B cell (primary cell): ENCODE data around the gene PA2G4. TPM values are rescaled to one million over a fixed set of nuclear protein-coding genes. Genes with fewer than 3 reads are reported as not detected.
"Not testable (repeated sequence)": the region's sequence is repeated elsewhere in the genome, so short reads cannot be mapped to it uniquely, and the experiment has no call there.

Experiments
- ATAC-seq: fragments of 200-7000 bp; cut with Tn5 transposase; one replicate; pipeline ENCODE4 v1.10.0; 2021; ENCODE audit warnings: low read depth, mild to moderate bottlenecking, moderate number of reproducible peaks, moderate library complexity
- CTCF ChIA-PET: fragments of 350-600 bp; sonication (Branson Sonifier 250); formaldehyde crosslinking; loops from one replicate; lab custom pipeline; 2021; ENCODE audit warnings: antibody characterized with exemption, inconsistent platforms; lab: Charles Lee
- POLR2A ChIA-PET: fragments of 350-600 bp; sonication (Branson Sonifier 250); formaldehyde crosslinking; loops from one replicate; lab custom pipeline; 2021; ENCODE audit warnings: antibody characterized with exemption; lab: Charles Lee
- DNase-seq: peaks from one replicate; pipeline ENCODE4 v3.0.0; 2013
- H2AFZ ChIP-seq: 2 replicates; pipeline ENCODE4 v1.6.1; 2012; ENCODE audit warnings: mild to moderate bottlenecking, low read depth, low read length; ENCODE audit not compliant: insufficient read depth, poor library complexity, severe bottlenecking
- H3K27ac ChIP-seq, 2 donors: 1 replicate in 1 of 2; 2 replicates in 1 of 2; pipeline ENCODE4 v1.5.1; 2012 to 2013; ENCODE audit warnings: low read length in 2 of 2, mild to moderate bottlenecking in 2 of 2, moderate library complexity in 1 of 2
- H3K27me3 ChIP-seq, 4 experiments: fragments of 200-600 bp in 1 of 4; sonication (generic) in 1 of 4; replicated peaks in 1 of 4; 1 replicate in 2 of 4; 2 replicates in 2 of 4; pipeline versions ENCODE4 v1.6.1 to v1.7.0; 2013 to 2016; ENCODE audit warnings: low read length in 3 of 4, mild to moderate bottlenecking in 2 of 4, mixed read lengths in 1 of 4, moderate library complexity in 1 of 4; ENCODE audit not compliant: insufficient read depth in 4 of 4, control insufficient read depth in 3 of 4; ENCODE audit errors: control extremely low read depth in 1 of 4
- H3K36me3 ChIP-seq, 2 experiments: replicated peaks in 1 of 2; 1 replicate in 1 of 2; 2 replicates in 1 of 2; pipeline versions ENCODE4 v1.6.1 to v1.7.1; 2013; ENCODE audit warnings: low read length in 1 of 2; ENCODE audit not compliant: insufficient read depth in 2 of 2, control insufficient read depth in 1 of 2; ENCODE audit errors: control extremely low read depth in 1 of 2, extremely low read depth in 1 of 2
- H3K4me1 ChIP-seq, 2 donors: fragments of 200-600 bp in 1 of 2; sonication (generic) in 1 of 2; 1 replicate in 1 of 2; 2 replicates in 1 of 2; pipeline versions ENCODE4 v1.5.1 to v1.6.1; 2013 to 2017; ENCODE audit warnings: low read length in 2 of 2; ENCODE audit not compliant: control insufficient read depth in 2 of 2, insufficient read depth in 2 of 2
- H3K4me2 ChIP-seq: replicated peaks from 2 replicates; pipeline ENCODE3; 2012; ENCODE audit warnings: mild to moderate bottlenecking, low read depth, low read length; ENCODE audit not compliant: poor library complexity, severe bottlenecking
- H3K4me3 ChIP-seq, 5 experiments: fragments of 200-600 bp in 1 of 5; sonication (generic) in 1 of 5; 1 replicate in 3 of 5; 2 replicates in 2 of 5; pipeline versions ENCODE4 v1.5.1 to v1.7.0; 2011 to 2016; ENCODE audit warnings: low read length in 4 of 5, mild to moderate bottlenecking in 4 of 5, low read depth in 2 of 5, control low read depth in 1 of 5, moderate library complexity in 1 of 5; ENCODE audit not compliant: insufficient read depth in 1 of 5; ENCODE audit errors: control extremely low read depth in 1 of 5, extremely low read depth in 1 of 5
- H3K79me2 ChIP-seq: fragments of 200-600 bp; sonication (generic); one replicate; pipeline ENCODE4 v1.6.0; 2016; ENCODE audit warnings: low read length; ENCODE audit not compliant: control insufficient read depth, insufficient read depth
- H3K9ac ChIP-seq: fragments of 200-600 bp; sonication (generic); 2 replicates; pipeline ENCODE4 v1.6.1; 2017; ENCODE audit warnings: mild to moderate bottlenecking, low read length, moderate library complexity
- H3K9me3 ChIP-seq, 3 donors: one replicate each; pipeline versions ENCODE4 v1.6.1 to v1.7.1; 2013; ENCODE audit warnings: low read length in 2 of 3; ENCODE audit not compliant: control insufficient read depth in 2 of 3, insufficient read depth in 1 of 3; ENCODE audit errors: control extremely low read depth in 1 of 3
- H4K20me1 ChIP-seq: 2 replicates; pipeline ENCODE4 v1.6.0; 2012; ENCODE audit warnings: mild to moderate bottlenecking, low read length; ENCODE audit not compliant: insufficient read depth, control insufficient read depth, poor library complexity, severe bottlenecking
- H3K27ac Mint-ChIP-seq: one replicate; pipeline ENCODE4 v1.8.0; 2021; ENCODE audit warnings: mixed read lengths
- H3K27me3 Mint-ChIP-seq: one replicate; pipeline ENCODE4 v1.8.0; 2021; ENCODE audit warnings: mixed read lengths
- H3K4me1 Mint-ChIP-seq: one replicate; pipeline ENCODE4 v1.8.0; 2021; ENCODE audit warnings: mixed read lengths
- H3K4me3 Mint-ChIP-seq: one replicate; pipeline ENCODE4 v1.8.0; 2021; ENCODE audit warnings: mixed read lengths
- H3K9me3 Mint-ChIP-seq: one replicate; pipeline ENCODE4 v1.8.0; 2022; ENCODE audit warnings: mixed read lengths; ENCODE audit not compliant: insufficient read depth
- CTCF ChIP-seq: fragments of 200-600 bp; IDR thresholded peaks from one replicate; pipeline ENCODE4 v1.8.0; 2022; ENCODE audit warnings: antibody characterized with exemption, mild to moderate bottlenecking
- EZH2 ChIP-seq: IDR thresholded peaks from 2 replicates; pipeline ENCODE4 v1.6.1; 2012; ENCODE audit warnings: borderline replicate concordance, low read depth, mild to moderate bottlenecking, moderate library complexity, low read length; ENCODE audit not compliant: insufficient read depth, poor library complexity, severe bottlenecking
- WGBS: methylation state at CpG from one replicate; pipeline ENCODE4 v1.1.5; 2013; ENCODE audit warnings: missing lambda C conversion rate; ENCODE audit not compliant: insufficient coverage; 5-methylcytosine and 5-hydroxymethylcytosine counted together
- intact Hi-C: fragments of 100-400 bp; cut with micrococcal nuclease; formaldehyde crosslinking; loops from one replicate; pipeline ENCODE4 v1.10.0; 2022
- polyA plus RNA-seq: library from polyadenylated mRNA; depleted of rRNA; stranded (reverse); fragments of >200 nt; gene quantifications from 2 replicates; pipeline ENCODE4 v1.2.3, GENCODE V29; 2012
- total RNA-seq, 2 donors: library from RNA; stranded (reverse); fragments of 120-200 nt in 1 of 2; gene quantifications; 1 replicate in 1 of 2; 2 replicates in 1 of 2; pipeline versions ENCODE4 v1.2.3 to v1.2.4, GENCODE V29; 2013 to 2022

Gene PA2G4
- total and polyA plus RNA-seq, 2 donors (not counting 1 experiment from before 2014, with no cell fraction given), result 56.7 to 77.3 TPM

- peaks cover 10% of the 10 kb centered on the region for H4K20me1 ChIP-seq
- ChIA-PET POLR2A (interaction anchor here (0.7 to 4.1 kb wide), 6 partner anchors 27 to 347 kb away, joined by 4 to 44 read pairs (median 8); partner anchors contain the start of genes ESYT1, SMARCC2 and ZC3H10), CTCF (interaction anchor here (0.7 to 2.9 kb wide), 7 partner anchors 9 to 38 kb away, joined by 3 to 11 read pairs (median 5); partner anchors contain the start of genes ESYT1, SMARCC2 and ZC3H10)
- H3K27me3 Mint-ChIP-seq, H3K9me3 Mint-ChIP-seq, DNase-seq, ATAC-seq, H3K27me3 ChIP-seq, H3K9me3 ChIP-seq: not testable (repeated sequence)
- peaks cover 0 to 22% of the 10 kb centered on the region in 2 experiments for H3K36me3 ChIP-seq
- H3K9ac ChIP-seq, result peak overlapping the region; percentile 89
- peaks cover 80% of the 10 kb centered on the region for H3K79me2 ChIP-seq
- H3K4me1 ChIP-seq, result peaks cover 30 to 53% of the 10 kb centered on the region in 2 donors
- H3K27ac ChIP-seq, result peak overlapping the region; percentile 54 to 88
- peaks cover 56% of the 10 kb centered on the region for H3K4me1 Mint-ChIP-seq
- intact Hi-C loops, result loop anchor here (1.0 to 10.0 kb wide), 3 partner anchors 30 to 918 kb away; partner anchors contain the start of genes NEMP1, RPL41 and ZC3H10
- WGBS, result 90% methylated on average over 14 of the region's 21 CpGs
- peak overlapping the region; percentile 73 for H2AFZ ChIP-seq
- peak overlapping the region; percentile 97 for H3K27ac Mint-ChIP-seq
- peak overlapping the region; percentile 96 for H3K4me3 Mint-ChIP-seq
- H3K4me3 ChIP-seq, result peak overlapping the region; percentile 63 to 97 (median 91)
- H3K4me2 ChIP-seq, result peak overlapping the region; percentile 78
Measured at GRCh38 chr12:56156464-56157200, 52.3 kb downstream of the PA2G4 start.

- POLR2A ChIA-PET, result interaction anchor here (0.7 to 4.1 kb wide), 5 partner anchors 30 to 348 kb away, joined by 4 to 44 read pairs (median 13); partner anchors contain the start of genes ESYT1, SMARCC2 and ZC3H10
- peak overlapping the region; percentile 89 for H3K9ac ChIP-seq
- H4K20me1 ChIP-seq, result peaks cover 14% of the 10 kb centered on the region
- peaks cover 51% of the 10 kb centered on the region for H3K4me1 Mint-ChIP-seq
- peak overlapping the region; percentile 73 for H2AFZ ChIP-seq
- peak; percentile 88 for DNase-seq
- peak overlapping the region; percentile 96 for H3K4me3 Mint-ChIP-seq
- no peaks in the 10 kb centered on the region for H3K27me3 Mint-ChIP-seq
- intact Hi-C loops, result loop anchor here (1.0 to 10.0 kb wide), 6 partner anchors 31 to 917 kb away; partner anchors contain the start of genes NEMP1, RNF41, RPL41 and SMARCC2
- peak overlapping the region; percentile 78 for H3K4me2 ChIP-seq
- 2% methylated on average over 41 of the region's 45 CpGs for WGBS
- TF ChIP-seq CTCF, result peak; percentile 76
- no peak for TF ChIP-seq EZH2
- CTCF ChIA-PET, result interaction anchor here (0.5 to 2.9 kb wide), 9 partner anchors 8 to 39 kb away, joined by 3 to 17 read pairs (median 5); partner anchors contain the start of genes ESYT1, SMARCC2 and ZC3H10
- peaks cover 80% of the 10 kb centered on the region for H3K79me2 ChIP-seq
- no peaks in the 10 kb centered on the region for H3K27me3 ChIP-seq
- no peaks in the 10 kb centered on the region for H3K9me3 Mint-ChIP-seq
- no peaks in the 10 kb centered on the region for H3K9me3 ChIP-seq
- H3K4me3 ChIP-seq, result peak overlapping the region; percentile 63 to 97 (median 91)
- H3K4me1 ChIP-seq, result peaks cover 27 to 48% of the 10 kb centered on the region in 2 donors
- H3K36me3 ChIP-seq, result peaks cover 0 to 30% of the 10 kb centered on the region in 2 experiments
- peak overlapping the region; percentile 97 for H3K27ac Mint-ChIP-seq
- ATAC-seq, result peak; percentile 69
- peak overlapping the region; percentile 54 to 88 for H3K27ac ChIP-seq
Measured at GRCh38 chr12:56157201-56158028, 53.1 kb downstream of the PA2G4 start.
